ENCODE results near the gene OR2T4.

The OR2T4 gene

DNA sequence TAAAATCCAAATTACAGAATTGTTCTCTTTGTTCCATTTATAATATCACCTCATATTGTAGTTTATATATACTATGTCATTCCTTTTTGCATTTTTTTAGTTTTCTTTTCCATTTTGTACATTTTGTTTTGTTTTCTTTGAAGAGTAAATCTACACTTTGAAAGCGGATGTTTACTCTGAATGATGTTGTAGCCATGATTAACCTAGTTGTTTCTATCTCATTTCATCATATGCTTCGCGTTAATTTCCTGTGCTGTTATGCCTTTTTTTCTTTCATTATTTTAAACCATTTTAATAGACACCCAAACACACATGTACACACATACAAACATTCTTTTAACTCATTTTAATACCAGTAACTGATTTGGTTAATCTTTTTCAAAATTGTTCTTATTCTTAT lies 19.4 kb downstream of the OR2T4 start:
- Histone ChIP-seq H3K9ac (ENCODE audit: low read length) (no peak overlapping the region), H3K27me3 (replicated peaks; ENCODE audit: control insufficient read depth, insufficient read depth, low read length) (no peaks in the 10 kb centered on the region), H3K4me3 (ENCODE audit: low read length) (no peak overlapping the region), H3K9me3 (ENCODE audit: control insufficient read depth, low read length) (no peaks in the 10 kb centered on the region), H3K36me3 (ENCODE audit: control insufficient read depth, insufficient read depth, low read length, severe bottlenecking) (no peaks in the 10 kb centered on the region), H3K4me1 (ENCODE audit: control insufficient read depth, insufficient read depth, low read length) (no peaks in the 10 kb centered on the region)
- no peak for DNase-seq (ENCODE audit: low read depth)

DNA sequence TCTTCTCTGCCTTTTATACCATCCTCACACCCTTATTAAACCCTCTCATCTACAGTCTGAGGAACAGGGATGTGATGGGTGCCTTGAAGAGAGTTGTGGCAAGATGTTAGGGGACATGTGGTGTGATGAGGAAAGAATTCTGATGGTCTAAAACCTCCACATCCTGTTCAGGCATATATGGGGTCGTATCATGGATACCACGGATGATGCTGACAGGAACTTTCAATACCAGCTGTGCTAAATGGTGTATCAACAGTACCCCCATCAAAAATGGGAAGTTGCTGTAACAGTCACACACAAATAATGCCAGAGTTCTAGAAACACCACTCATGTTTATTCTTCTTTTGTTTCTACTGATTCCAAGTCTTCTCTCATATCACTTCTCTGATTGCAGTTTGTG lies 27.0 kb downstream of the OR2T4 start:
- H3K4me3 ChIP-seq (ENCODE audit: low read length), result no peak overlapping the region
- H3K9me3 ChIP-seq (ENCODE audit: control insufficient read depth, low read length), result peaks cover 12% of the 10 kb centered on the region
- H3K36me3 ChIP-seq (ENCODE audit: control insufficient read depth, insufficient read depth, low read length, severe bottlenecking), result no peaks in the 10 kb centered on the region
- no peaks in the 10 kb centered on the region for H3K4me1 ChIP-seq (ENCODE audit: control insufficient read depth, insufficient read depth, low read length)
- no peaks in the 10 kb centered on the region for H3K27me3 ChIP-seq (replicated peaks; ENCODE audit: control insufficient read depth, insufficient read depth, low read length)
- DNase-seq (ENCODE audit: low read depth), result no peak
- no peak overlapping the region for H3K9ac ChIP-seq (ENCODE audit: low read length)

GRCh38 chr1:248393050-248393449 lies 31.6 kb downstream of the OR2T4 start:
- no peak for DNase-seq (ENCODE audit: low read depth)
- H3K27me3 ChIP-seq (replicated peaks; ENCODE audit: control insufficient read depth, insufficient read depth, low read length), result no peaks in the 10 kb centered on the region
- no peak overlapping the region for H3K4me3 ChIP-seq (ENCODE audit: low read length)
- no peak overlapping the region for H3K9ac ChIP-seq (ENCODE audit: low read length)
- H3K9me3 ChIP-seq (ENCODE audit: control insufficient read depth, low read length), result peaks cover 10% of the 10 kb centered on the region
- no peaks in the 10 kb centered on the region for H3K36me3 ChIP-seq (ENCODE audit: control insufficient read depth, insufficient read depth, low read length, severe bottlenecking)
- no peaks in the 10 kb centered on the region for H3K4me1 ChIP-seq (ENCODE audit: control insufficient read depth, insufficient read depth, low read length)

DNA sequence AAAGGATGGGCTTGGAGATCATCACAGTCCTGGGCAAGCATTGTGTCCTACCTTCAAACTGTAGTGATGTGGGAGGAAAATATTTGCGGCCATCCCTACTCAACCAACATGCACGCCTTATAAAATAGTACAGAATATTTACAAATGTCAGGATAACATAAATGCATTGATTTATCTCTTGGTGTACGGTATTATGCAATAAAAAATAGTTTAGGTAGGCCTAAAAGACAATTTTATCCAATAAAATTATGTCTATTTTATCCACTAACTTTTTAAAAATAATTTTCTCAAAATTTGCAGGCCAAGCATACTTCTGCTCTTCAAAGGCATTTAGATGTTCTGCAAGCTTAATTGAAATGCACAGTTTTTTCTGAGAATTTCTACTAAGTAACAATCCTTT lies 41.3 kb downstream of the OR2T4 start, which contains the start of gene OR2T1:
Gene OR2T1, plus strand, starts transcription at position 301 of the 400 bp plus-strand sequence. CDS start 3,100 bp downstream, outside the sequence.
- Histone ChIP-seq H3K9me3 (ENCODE audit: control insufficient read depth, low read length) (peaks cover 3% of the 10 kb centered on the region), H3K27me3 (replicated peaks; ENCODE audit: control insufficient read depth, insufficient read depth, low read length) (no peaks in the 10 kb centered on the region), H3K9ac (ENCODE audit: low read length) (no peak within 1 kb of the TSS), H3K4me1 (ENCODE audit: control insufficient read depth, insufficient read depth, low read length) (no peaks in the 10 kb centered on the region), H3K4me3 (ENCODE audit: low read length) (no peak within 1 kb of the TSS), H3K36me3 (ENCODE audit: control insufficient read depth, insufficient read depth, low read length, severe bottlenecking) (no peaks in the 10 kb centered on the region)
- no peak for DNase-seq (ENCODE audit: low read depth)

- H3K4me3 ChIP-seq (ENCODE audit: low read length), result no peak overlapping the region
- no peaks in the 10 kb centered on the region for H3K36me3 ChIP-seq (ENCODE audit: control insufficient read depth, insufficient read depth, low read length, severe bottlenecking)
- H3K27me3 ChIP-seq (replicated peaks; ENCODE audit: control insufficient read depth, insufficient read depth, low read length), result no peaks in the 10 kb centered on the region
- H3K9me3 ChIP-seq (ENCODE audit: control insufficient read depth, low read length), result peaks cover 3% of the 10 kb centered on the region
- no peak overlapping the region for H3K9ac ChIP-seq (ENCODE audit: low read length)
- no peak for DNase-seq (ENCODE audit: low read depth)
- H3K4me1 ChIP-seq (ENCODE audit: control insufficient read depth, insufficient read depth, low read length), result no peaks in the 10 kb centered on the region
These were observed 42.6 kb downstream of the OR2T4 start for GRCh38 chr1:248404024-248404423.

- Histone ChIP-seq H3K4me3 (ENCODE audit: low read length) (no peak overlapping the region), H3K36me3 (ENCODE audit: control insufficient read depth, insufficient read depth, low read length, severe bottlenecking) (no peaks in the 10 kb centered on the region), H3K9ac (ENCODE audit: low read length) (no peak overlapping the region), H3K27me3 (replicated peaks; ENCODE audit: control insufficient read depth, insufficient read depth, low read length) (no peaks in the 10 kb centered on the region), H3K4me1 (ENCODE audit: control insufficient read depth, insufficient read depth, low read length) (no peaks in the 10 kb centered on the region), H3K9me3 (ENCODE audit: control insufficient read depth, low read length) (peaks cover 14% of the 10 kb centered on the region)
- no peak for DNase-seq (ENCODE audit: low read depth)
These were observed 45.5 kb downstream of the OR2T4 start for GRCh38 chr1:248406721-248407692.
